ENCODE data around the gene KLRC2. TPM values are rescaled to one million over a fixed set of nuclear protein-coding genes. Genes with fewer than 3 reads are reported as not detected.

Gene KLRC2
- total RNA-seq, 1 experiment from 2014 or later: 5.2 TPM

DNA sequence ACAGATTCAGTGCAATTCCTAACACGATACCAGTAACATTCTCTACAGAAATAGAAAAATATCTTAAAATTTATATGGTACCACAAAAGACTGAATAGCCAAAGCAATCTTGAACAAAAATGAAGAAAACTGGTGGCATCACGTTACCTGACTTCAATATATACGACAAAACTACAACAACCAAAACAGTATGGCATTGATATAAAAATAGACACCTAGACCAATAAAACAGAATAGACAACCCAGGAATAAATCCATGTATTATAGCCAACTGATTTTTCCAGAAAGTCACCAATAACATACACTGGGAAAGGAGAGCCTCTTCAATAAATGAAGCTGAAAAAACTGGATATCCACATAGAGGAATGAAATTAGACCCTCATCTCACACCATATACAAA, 51.6 kb downstream of the KLRC2 start:
- Mint-ChIP-seq H3K4me3 (ENCODE audit: unreplicated experiment) (no peak overlapping the region), H3K9me3 (ENCODE audit: unreplicated experiment) (peaks cover 7% of the 10 kb centered on the region), H3K36me3 (ENCODE audit: insufficient read depth, unreplicated experiment) (peaks cover 14% of the 10 kb centered on the region), H3K27me3 (ENCODE audit: insufficient read depth, unreplicated experiment) (no peaks in the 10 kb centered on the region), H3K4me1 (ENCODE audit: insufficient read depth, unreplicated experiment) (peaks cover 17% of the 10 kb centered on the region), H3K27ac (ENCODE audit: low read depth, unreplicated experiment) (peak overlapping the region; percentile 74)
- intact Hi-C loops (cut with micrococcal nuclease): no loop called here
- ChIA-PET POLR2A (interaction anchor here (2.1 to 3.9 kb wide), 3 partner anchors 10 to 19 kb away, joined by 16 to 26 read pairs (median 17); no protein-coding TSS in a partner anchor), CTCF (no interaction called here)
- TF ChIP-seq, protein P1, sequence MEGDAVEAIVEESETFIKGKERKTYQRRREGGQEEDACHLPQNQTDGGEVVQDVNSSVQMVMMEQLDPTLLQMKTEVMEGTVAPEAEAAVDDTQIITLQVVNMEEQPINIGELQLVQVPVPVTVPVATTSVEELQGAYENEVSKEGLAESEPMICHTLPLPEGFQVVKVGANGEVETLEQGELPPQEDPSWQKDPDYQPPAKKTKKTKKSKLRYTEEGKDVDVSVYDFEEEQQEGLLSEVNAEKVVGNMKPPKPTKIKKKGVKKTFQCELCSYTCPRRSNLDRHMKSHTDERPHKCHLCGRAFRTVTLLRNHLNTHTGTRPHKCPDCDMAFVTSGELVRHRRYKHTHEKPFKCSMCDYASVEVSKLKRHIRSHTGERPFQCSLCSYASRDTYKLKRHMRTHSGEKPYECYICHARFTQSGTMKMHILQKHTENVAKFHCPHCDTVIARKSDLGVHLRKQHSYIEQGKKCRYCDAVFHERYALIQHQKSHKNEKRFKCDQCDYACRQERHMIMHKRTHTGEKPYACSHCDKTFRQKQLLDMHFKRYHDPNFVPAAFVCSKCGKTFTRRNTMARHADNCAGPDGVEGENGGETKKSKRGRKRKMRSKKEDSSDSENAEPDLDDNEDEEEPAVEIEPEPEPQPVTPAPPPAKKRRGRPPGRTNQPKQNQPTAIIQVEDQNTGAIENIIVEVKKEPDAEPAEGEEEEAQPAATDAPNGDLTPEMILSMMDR (IDR thresholded peaks at IDR 0.05; ENCODE audit: unreplicated experiment): no peak
- BruUV-seq (replicated peaks): no TSS peak
- DNase-seq (ENCODE audit: unreplicated experiment): no peak

- peaks cover 7% of the 10 kb centered on the region for H3K9me3 Mint-ChIP-seq (ENCODE audit: unreplicated experiment)
- no peaks in the 10 kb centered on the region for H3K27me3 Mint-ChIP-seq (ENCODE audit: insufficient read depth, unreplicated experiment)
- peak overlapping the region; percentile 71 for H3K27ac Mint-ChIP-seq (ENCODE audit: low read depth, unreplicated experiment)
- TF ChIP-seq, protein P1 (IDR thresholded peaks at IDR 0.05; ENCODE audit: unreplicated experiment): no peak
- H3K4me3 Mint-ChIP-seq (ENCODE audit: unreplicated experiment): no peak overlapping the region
- H3K4me1 Mint-ChIP-seq (ENCODE audit: insufficient read depth, unreplicated experiment): peaks cover 17% of the 10 kb centered on the region
- POLR2A ChIA-PET: interaction anchor here (0.6 to 2.6 kb wide), 2 partner anchors 10 to 19 kb away, joined by 3 to 12 read pairs; no protein-coding TSS in a partner anchor
- DNase-seq (ENCODE audit: unreplicated experiment): no peak
- no TSS peak for BruUV-seq (replicated peaks)
- peaks cover 15% of the 10 kb centered on the region for H3K36me3 Mint-ChIP-seq (ENCODE audit: insufficient read depth, unreplicated experiment)
- CTCF ChIA-PET: interaction anchor here (0.6 to 0.9 kb wide), 2 partner anchors 15 to 17 kb away, joined by 3 to 5 read pairs; no protein-coding TSS in a partner anchor
- intact Hi-C loops (cut with micrococcal nuclease): no loop called here
Measured at GRCh38 chr12:10381928-10382628, 53.7 kb downstream of the KLRC2 start.

Other genes starting within 250 kb of the KLRC2 start
- 19.7 and 28.1 TPM in 2 replicates for gene GABARAPL1, start 223.1 kb downstream of the KLRC2 start, total RNA-seq (2022)
- gene KLRD1, start 128.1 kb downstream of the KLRC2 start, total RNA-seq (2022): not detected in 2 replicates
- 0.54 and 2.3 TPM in 2 replicates for gene KLRK1, start 46.0 kb downstream of the KLRC2 start, total RNA-seq (2022)
- gene KLRC4, start 26.3 kb downstream of the KLRC2 start, total RNA-seq (2022): 0.66 and 0.84 TPM in 2 replicates
- gene KLRC3, start 15.4 kb downstream of the KLRC2 start, total RNA-seq (2022): 0.81 and 2.3 TPM in 2 replicates
- gene KLRC1, start 17.4 kb upstream of the KLRC2 start, total RNA-seq (2022): not detected in 2 replicates
- gene EIF2S3B, start 69.9 kb upstream of the KLRC2 start, total RNA-seq (2022): 7.9 and 9.3 TPM in 2 replicates
- 36.8 and 44.5 TPM in 2 replicates for gene MAGOHB, start 177.6 kb upstream of the KLRC2 start, total RNA-seq (2022)
- 0.14 and 0.56 TPM in 2 replicates for gene STYK1, start 238.0 kb upstream of the KLRC2 start, total RNA-seq (2022)

All from MCF 10A (cell line).